A673 (cell line): ENCODE results near the gene HNRNPH3.

ENCODE experiments used
- CTCF ChIP-seq: fragments of 300-800, 200-600 bp; sonication (generic); conservative IDR thresholded peaks from 2 replicates; pipeline ENCODE4 v1.5.1; 2017; ENCODE audit warnings: low read depth, mild to moderate bottlenecking, antibody characterized with exemption, low read length, moderate library complexity, mixed read lengths
- EZH2 ChIP-seq: fragments of 200-600 bp; sonication (generic); IDR thresholded peaks from 2 replicates; pipeline ENCODE4 v1.6.1; 2017; ENCODE audit warnings: borderline replicate concordance, low read depth, mild to moderate bottlenecking, mixed read lengths, antibody characterized with exemption, low read length; ENCODE audit not compliant: poor library complexity, severe bottlenecking

GRCh38 chr10:68359189-68359588, 27.3 kb downstream of the HNRNPH3 start:
- TF ChIP-seq CTCF = no peak
- TF ChIP-seq EZH2 = no peak
